Astrocyte of the spinal cord (primary cell): ENCODE data around the gene CACNA1D.

Experiments used
- DNase-seq: peaks from one replicate; pipeline ENCODE4 v3.0.0; 2011; ENCODE audit warnings: low read depth, low spot score
- H3K4me3 ChIP-seq: 2 replicates; pipeline ENCODE4 v1.5.1; 2011; ENCODE audit warnings: low read depth, mild to moderate bottlenecking, low read length, moderate library complexity
- in situ Hi-C: cut with HindIII; loops from 2 replicates; pipeline ENCODE4 v1.10.0; 2017; ENCODE audit warnings: low sequenced_read_pairs
- TF ChIP-seq, protein P1 (sequence below): IDR thresholded peaks from 2 replicates; pipeline ENCODE4 v1.5.1; 2012; ENCODE audit warnings: low read depth, mild to moderate bottlenecking, low read length, inconsistent platforms

The CACNA1D gene

DNA sequence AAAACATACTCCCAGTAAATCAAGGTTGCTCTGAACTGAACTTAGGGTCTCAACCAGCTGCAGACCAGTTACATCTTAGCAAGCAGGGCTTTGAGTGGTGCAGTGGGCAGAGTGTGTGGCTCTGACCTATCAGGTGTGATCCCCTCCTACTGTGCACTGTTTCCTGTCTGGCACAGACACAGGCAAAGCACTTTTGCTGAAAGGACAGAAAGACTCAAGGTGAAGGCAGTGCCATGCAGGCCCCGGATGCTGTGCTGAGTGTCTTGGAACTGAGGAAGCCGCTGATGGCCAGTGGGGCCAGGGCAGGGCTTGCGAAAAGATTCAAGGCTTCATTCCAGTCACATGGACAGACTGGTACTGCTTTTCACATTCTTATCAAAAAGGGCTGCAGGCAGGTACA, 85.2 kb downstream of the CACNA1D start:
- no peak overlapping the region for H3K4me3 ChIP-seq
- in situ Hi-C loops = no loop called here

DNA sequence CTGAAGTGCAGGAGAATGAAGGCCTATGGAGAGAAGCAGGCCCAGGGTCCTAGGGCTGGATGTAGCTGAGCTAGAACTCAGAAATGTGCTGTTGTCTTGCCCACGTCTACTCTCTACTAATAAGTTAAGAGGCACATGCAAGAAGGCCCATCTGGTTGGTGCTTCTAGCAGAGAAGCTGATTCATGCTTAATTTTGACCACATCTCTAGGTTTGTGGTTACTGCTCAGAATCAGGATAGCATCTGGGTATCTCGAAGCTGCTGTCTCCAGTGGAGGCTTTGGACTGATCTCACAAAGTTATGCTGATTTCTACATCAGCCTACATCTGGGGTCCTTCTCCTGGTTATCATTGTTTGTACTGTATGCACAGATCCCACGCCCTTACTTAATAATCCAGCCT, 87.3 kb downstream of the CACNA1D start:
- H3K4me3 ChIP-seq = no peak overlapping the region
- peak; percentile 1 for DNase-seq
- TF ChIP-seq, protein P1, sequence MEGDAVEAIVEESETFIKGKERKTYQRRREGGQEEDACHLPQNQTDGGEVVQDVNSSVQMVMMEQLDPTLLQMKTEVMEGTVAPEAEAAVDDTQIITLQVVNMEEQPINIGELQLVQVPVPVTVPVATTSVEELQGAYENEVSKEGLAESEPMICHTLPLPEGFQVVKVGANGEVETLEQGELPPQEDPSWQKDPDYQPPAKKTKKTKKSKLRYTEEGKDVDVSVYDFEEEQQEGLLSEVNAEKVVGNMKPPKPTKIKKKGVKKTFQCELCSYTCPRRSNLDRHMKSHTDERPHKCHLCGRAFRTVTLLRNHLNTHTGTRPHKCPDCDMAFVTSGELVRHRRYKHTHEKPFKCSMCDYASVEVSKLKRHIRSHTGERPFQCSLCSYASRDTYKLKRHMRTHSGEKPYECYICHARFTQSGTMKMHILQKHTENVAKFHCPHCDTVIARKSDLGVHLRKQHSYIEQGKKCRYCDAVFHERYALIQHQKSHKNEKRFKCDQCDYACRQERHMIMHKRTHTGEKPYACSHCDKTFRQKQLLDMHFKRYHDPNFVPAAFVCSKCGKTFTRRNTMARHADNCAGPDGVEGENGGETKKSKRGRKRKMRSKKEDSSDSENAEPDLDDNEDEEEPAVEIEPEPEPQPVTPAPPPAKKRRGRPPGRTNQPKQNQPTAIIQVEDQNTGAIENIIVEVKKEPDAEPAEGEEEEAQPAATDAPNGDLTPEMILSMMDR = no peak
- in situ Hi-C loops = no loop called here

More for the DNA sequence above, 85.2 kb downstream of the CACNA1D start:
- DNase-seq = no peak
- TF ChIP-seq, protein P1 = no peak

DNA sequence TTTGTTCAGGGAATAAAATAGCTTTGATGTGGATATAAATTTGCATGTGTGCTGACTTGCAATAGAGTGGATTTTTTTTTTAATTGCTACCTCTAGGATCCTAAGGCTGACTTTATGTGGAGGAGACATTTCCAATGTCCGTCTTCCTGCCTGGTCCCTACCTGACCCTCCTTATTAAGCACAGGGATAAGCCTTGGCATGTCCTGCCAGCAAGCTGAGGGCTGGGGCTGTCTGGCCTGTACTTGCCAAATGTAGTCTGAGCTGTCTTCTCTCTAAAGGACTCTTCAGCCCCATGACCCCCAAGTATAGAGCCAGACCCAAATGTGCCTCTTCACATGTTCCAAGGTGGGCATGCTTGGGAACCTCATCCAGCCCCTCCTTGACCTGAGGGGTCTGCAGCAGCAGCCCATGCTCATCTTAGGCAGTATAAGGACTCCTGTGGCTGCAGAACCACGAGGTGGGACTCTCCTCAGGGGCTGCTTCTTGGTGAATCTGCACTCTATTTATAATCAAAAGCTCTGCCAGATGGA, 88.8 kb downstream of the CACNA1D start:
- DNase-seq = no peak
- TF ChIP-seq, protein P1 = no peak
- no peak overlapping the region for H3K4me3 ChIP-seq
- in situ Hi-C loops = no loop called here

DNA sequence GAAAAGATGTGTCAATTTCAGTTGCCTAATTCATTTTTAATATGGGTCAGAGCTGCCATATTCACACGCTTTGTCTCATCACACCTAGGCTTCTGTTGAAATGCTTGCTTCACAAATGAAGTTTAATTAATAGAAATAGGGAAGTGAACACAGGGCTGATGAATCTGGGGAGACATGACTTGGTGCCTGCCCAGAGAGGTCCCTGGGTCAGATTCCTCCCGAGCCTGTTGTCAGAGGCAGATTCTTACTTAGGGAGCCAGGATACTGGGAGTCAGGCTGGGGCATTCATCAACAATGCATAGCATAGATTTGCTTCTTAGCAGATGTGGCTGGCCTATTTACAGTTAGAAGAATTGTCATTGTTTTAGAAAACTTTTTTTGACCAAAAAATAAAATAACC, 90.6 kb downstream of the CACNA1D start:
- in situ Hi-C loops = no loop called here
- no peak overlapping the region for H3K4me3 ChIP-seq
- DNase-seq = no peak
- TF ChIP-seq, protein P1 = no peak

DNA sequence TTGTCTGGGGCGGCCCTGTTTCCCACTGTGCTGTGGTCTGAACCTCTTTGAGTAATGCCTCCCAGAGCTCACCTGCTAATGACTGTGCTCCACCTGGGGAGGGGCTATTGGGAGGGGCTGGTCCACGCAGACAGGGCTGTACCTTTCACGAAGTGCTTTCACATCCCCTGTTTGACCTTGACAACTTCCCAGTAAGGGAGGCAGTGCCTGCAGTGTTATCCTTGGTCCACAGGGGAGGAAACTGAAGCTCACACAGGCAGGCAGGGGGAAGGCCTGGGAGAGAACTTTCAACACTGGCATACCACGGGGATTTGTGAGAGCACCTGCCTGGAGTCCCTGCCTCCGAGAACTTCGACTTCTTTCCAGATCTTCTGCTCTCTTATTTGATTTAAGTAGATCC, 91.2 kb downstream of the CACNA1D start:
- no peak for DNase-seq
- TF ChIP-seq, protein P1 = no peak
- in situ Hi-C loops = no loop called here
- no peak overlapping the region for H3K4me3 ChIP-seq

DNA sequence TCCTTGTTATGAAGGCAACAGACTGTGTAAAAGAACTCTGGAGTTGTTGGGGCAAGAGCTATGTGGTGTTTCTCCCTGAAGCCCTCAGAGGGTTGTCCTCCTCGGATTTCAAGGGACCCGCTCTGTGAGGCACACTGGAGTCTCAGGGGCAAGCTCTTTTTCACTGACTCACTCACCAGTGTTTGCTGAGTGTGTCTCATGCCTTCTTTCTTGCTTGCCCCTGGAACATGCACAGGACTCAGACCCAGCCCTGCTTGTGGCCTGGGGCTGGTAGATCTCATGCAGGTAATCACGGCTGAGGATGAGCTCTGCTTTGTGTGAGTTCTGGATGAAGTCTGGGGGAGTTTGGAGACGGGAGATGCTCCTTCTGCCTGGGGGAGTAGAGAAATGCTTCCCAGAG, 93.7 kb downstream of the CACNA1D start:
- in situ Hi-C loops = no loop called here
- no peak overlapping the region for H3K4me3 ChIP-seq
- TF ChIP-seq, protein P1 = no peak
- no peak for DNase-seq

DNA sequence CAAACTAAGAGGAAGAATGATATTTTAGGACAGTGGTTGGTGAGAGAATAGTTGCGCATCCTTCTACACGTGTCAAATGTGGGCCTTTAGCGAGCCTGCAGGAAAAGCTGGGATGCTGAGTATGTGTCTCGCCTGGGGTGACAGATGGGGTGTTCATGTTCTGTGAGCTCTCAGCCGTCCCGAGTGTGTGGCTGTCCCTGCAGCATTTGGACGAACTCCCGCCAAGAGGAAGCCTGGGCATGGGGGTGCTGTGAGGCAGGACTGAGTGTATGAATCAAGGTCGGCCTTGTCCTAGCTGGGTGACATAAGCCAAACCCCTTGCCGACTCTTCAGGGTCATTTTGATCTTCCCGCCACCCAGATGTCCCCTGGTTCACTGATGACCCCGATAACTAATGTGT, 94.8 kb downstream of the CACNA1D start:
- in situ Hi-C loops = no loop called here
- H3K4me3 ChIP-seq = no peak overlapping the region
- TF ChIP-seq, protein P1 = no peak
- no peak for DNase-seq
